Endothelial cell (in vitro differentiated cells): Measurements from ENCODE around the gene SF3A1. TPM values are rescaled to one million over a fixed set of nuclear protein-coding genes. Genes with fewer than 3 reads are reported as not detected.

ENCODE experiments used
- DNase-seq: peaks from one replicate; pipeline ENCODE4 v3.0.0; 2021; ENCODE audit warnings: low spot score
- H3K27ac Mint-ChIP-seq: one replicate; pipeline ENCODE4 v1.8.0; 2021; ENCODE audit warnings: mixed read lengths, inconsistent platforms; ENCODE audit not compliant: unreplicated experiment
- H3K27me3 Mint-ChIP-seq: one replicate; pipeline ENCODE4 v1.8.0; 2021; ENCODE audit warnings: mild to moderate bottlenecking, moderate library complexity, mixed read lengths, inconsistent platforms; ENCODE audit not compliant: unreplicated experiment
- H3K36me3 Mint-ChIP-seq: one replicate; pipeline ENCODE4 v1.8.0; 2021; ENCODE audit warnings: mild to moderate bottlenecking, low read depth, mixed read lengths, inconsistent platforms; ENCODE audit not compliant: unreplicated experiment
- H3K4me1 Mint-ChIP-seq: one replicate; pipeline ENCODE4 v1.8.0; 2021; ENCODE audit warnings: mild to moderate bottlenecking, mixed read lengths, inconsistent platforms; ENCODE audit not compliant: unreplicated experiment
- H3K4me3 Mint-ChIP-seq: one replicate; pipeline ENCODE4 v1.8.0; 2021; ENCODE audit warnings: mild to moderate bottlenecking, mixed read lengths, inconsistent platforms; ENCODE audit not compliant: unreplicated experiment
- H3K9me3 Mint-ChIP-seq: one replicate; pipeline ENCODE4 v1.8.0; 2021; ENCODE audit warnings: mixed read lengths, inconsistent platforms; ENCODE audit not compliant: unreplicated experiment
- CTCF ChIP-seq: fragments of 200-600 bp; sonication (generic); IDR thresholded peaks from one replicate; pipeline ENCODE4 v1.5.0; 2021; ENCODE audit warnings: antibody characterized with exemption; ENCODE audit not compliant: unreplicated experiment
- total RNA-seq: library from RNA; stranded (reverse); fragmentation: NEBNext Ultra II Directional; extraction: Animal tissue kit (Norgen Biotek cat#: 25700); gene quantifications from one replicate; pipeline ENCODE4 v1.2.1, GENCODE V29; 2021; ENCODE audit not compliant: unreplicated experiment

Gene SF3A1
- total RNA-seq, 1 donor from 2014 or later: 139 TPM

- H3K27ac Mint-ChIP-seq: no peak overlapping the region
- H3K4me3 Mint-ChIP-seq: no peak overlapping the region
- no peaks in the 10 kb centered on the region for H3K9me3 Mint-ChIP-seq
- H3K36me3 Mint-ChIP-seq: peaks cover 9% of the 10 kb centered on the region
- peaks cover 7% of the 10 kb centered on the region for H3K27me3 Mint-ChIP-seq
- no peak for TF ChIP-seq CTCF
- DNase-seq: no peak
- H3K4me1 Mint-ChIP-seq: peaks cover 16% of the 10 kb centered on the region
These were observed 18.7 kb upstream of the SF3A1 start for GRCh38 chr22:30375312-30375849.

GRCh38 chr22:30373331-30374325 lies 16.9 kb upstream of the SF3A1 start:
- H3K4me1 Mint-ChIP-seq: peaks cover 16% of the 10 kb centered on the region
- H3K27ac Mint-ChIP-seq: no peak overlapping the region
- H3K4me3 Mint-ChIP-seq: no peak overlapping the region
- H3K27me3 Mint-ChIP-seq: peaks cover 7% of the 10 kb centered on the region
- no peak for TF ChIP-seq CTCF
- peaks cover 8% of the 10 kb centered on the region for H3K36me3 Mint-ChIP-seq
- no peaks in the 10 kb centered on the region for H3K9me3 Mint-ChIP-seq
- no peak for DNase-seq

- no peak overlapping the region for H3K27ac Mint-ChIP-seq
- peaks cover 5% of the 10 kb centered on the region for H3K36me3 Mint-ChIP-seq
- no peak for TF ChIP-seq CTCF
- H3K4me3 Mint-ChIP-seq: no peak overlapping the region
- H3K27me3 Mint-ChIP-seq: peaks cover 9% of the 10 kb centered on the region
- no peaks in the 10 kb centered on the region for H3K9me3 Mint-ChIP-seq
- no peak for DNase-seq
- H3K4me1 Mint-ChIP-seq: peaks cover 16% of the 10 kb centered on the region
These were observed 16.2 kb upstream of the SF3A1 start for GRCh38 chr22:30372915-30373314.

GRCh38 chr22:30371981-30372380 lies 15.3 kb upstream of the SF3A1 start:
- no peaks in the 10 kb centered on the region for H3K9me3 Mint-ChIP-seq
- no peak for TF ChIP-seq CTCF
- H3K4me3 Mint-ChIP-seq: no peak overlapping the region
- H3K36me3 Mint-ChIP-seq: peaks cover 4% of the 10 kb centered on the region
- no peak overlapping the region for H3K27ac Mint-ChIP-seq
- peaks cover 16% of the 10 kb centered on the region for H3K4me1 Mint-ChIP-seq
- H3K27me3 Mint-ChIP-seq: peaks cover 9% of the 10 kb centered on the region
- DNase-seq: no peak

GRCh38 chr22:30371321-30371720 lies 14.6 kb upstream of the SF3A1 start:
- no peak overlapping the region for H3K27ac Mint-ChIP-seq
- H3K4me3 Mint-ChIP-seq: no peak overlapping the region
- peaks cover 3% of the 10 kb centered on the region for H3K36me3 Mint-ChIP-seq
- TF ChIP-seq CTCF: no peak
- no peaks in the 10 kb centered on the region for H3K9me3 Mint-ChIP-seq
- no peak for DNase-seq
- peaks cover 9% of the 10 kb centered on the region for H3K27me3 Mint-ChIP-seq
- H3K4me1 Mint-ChIP-seq: peaks cover 16% of the 10 kb centered on the region
